AG04450 (cell line): ENCODE measurements around the gene HMG20A. TPM values are rescaled to one million over a fixed set of nuclear protein-coding genes. Genes with fewer than 3 reads are reported as not detected.

Source experiments
- CTCF ChIA-PET: fragments of 300-600, 350-600 bp; formaldehyde crosslinking; extraction: SDS; loops from one replicate; lab custom pipeline; 2022; ENCODE audit warnings: antibody characterized with exemption, inconsistent platforms; lab: Charles Lee
- POLR2A ChIA-PET: fragments of 350-600 bp; formaldehyde crosslinking; extraction: SDS; loops from one replicate; lab custom pipeline; 2021; ENCODE audit warnings: antibody characterized with exemption, inconsistent platforms; lab: Yijun Ruan, JAX
- DNase-seq: peaks from one replicate; pipeline ENCODE4 v3.0.0-alpha.2; 2011; ENCODE audit warnings: low read depth, low spot score
- H3K27ac ChIP-seq: one replicate; pipeline ENCODE4 v1.5.1; 2012; ENCODE audit warnings: low read depth, low read length, control low read depth
- H3K27me3 ChIP-seq: one replicate; pipeline ENCODE4 v1.6.0; 2012; ENCODE audit warnings: low read length; ENCODE audit not compliant: control insufficient read depth, insufficient read depth
- H3K4me3 ChIP-seq: 2 replicates; pipeline ENCODE4 v1.5.1; 2011; ENCODE audit warnings: mild to moderate bottlenecking, low read depth, low read length, control low read depth
- H3K9me3 ChIP-seq: 2 replicates; pipeline ENCODE4 v1.5.1; 2012; ENCODE audit warnings: low read length; ENCODE audit not compliant: control insufficient read depth, insufficient read depth
- CTCF ChIP-seq: IDR thresholded peaks from 2 replicates; pipeline ENCODE4 v1.5.1; 2011; ENCODE audit warnings: low read depth, low read length, control low read depth, inconsistent platforms
- polyA plus RNA-seq: library from polyadenylated mRNA; depleted of rRNA; stranded (reverse); fragments of >200 nt; gene quantifications from 2 replicates; pipeline ENCODE4 v1.2.3, GENCODE V29; 2011

Gene HMG20A
- polyA plus RNA-seq, 1 experiment: 62.5 TPM

- Histone ChIP-seq H3K27me3 (no peaks in the 10 kb centered on the region), H3K27ac (no peak overlapping the region), H3K4me3 (no peak overlapping the region), H3K9me3 (no peaks in the 10 kb centered on the region)
- TF ChIP-seq CTCF: no peak
- ChIA-PET POLR2A (no interaction called here), CTCF (interaction anchor here (0.9 kb wide), 1 partner anchor 9 kb away, joined by 3 read pairs; no protein-coding TSS in a partner anchor)
- DNase-seq: no peak
Measured at GRCh38 chr15:77487469-77487842, 66.8 kb downstream of the HMG20A start.

GRCh38 chr15:77487888-77488287 lies 67.2 kb downstream of the HMG20A start:
- ChIA-PET POLR2A (no interaction called here), CTCF (interaction anchor here (0.9 kb wide), 1 partner anchor 9 kb away, joined by 3 read pairs; no protein-coding TSS in a partner anchor)
- Histone ChIP-seq H3K27ac (no peak overlapping the region), H3K9me3 (no peaks in the 10 kb centered on the region), H3K27me3 (no peaks in the 10 kb centered on the region), H3K4me3 (no peak overlapping the region)
- no peak for DNase-seq
- TF ChIP-seq CTCF: no peak

- CTCF ChIA-PET: no interaction called here
- Histone ChIP-seq H3K27me3 (no peaks in the 10 kb centered on the region), H3K9me3 (no peaks in the 10 kb centered on the region), H3K27ac (no peak overlapping the region), H3K4me3 (no peak overlapping the region)
- POLR2A ChIA-PET: no interaction called here
- TF ChIP-seq CTCF: no peak
- no peak for DNase-seq
Measured at GRCh38 chr15:77489647-77490046, 69.0 kb downstream of the HMG20A start.

- ChIA-PET CTCF (no interaction called here), POLR2A (no interaction called here)
- H3K4me3 ChIP-seq: no peak overlapping the region
- H3K27ac ChIP-seq: no peak overlapping the region
- no peaks in the 10 kb centered on the region for H3K27me3 ChIP-seq
- no peak for DNase-seq
- TF ChIP-seq CTCF: no peak
- H3K9me3 ChIP-seq: no peaks in the 10 kb centered on the region
Measured at GRCh38 chr15:77493324-77493907, 72.7 kb downstream of the HMG20A start.

- no peak for TF ChIP-seq CTCF
- DNase-seq: no peak
- Histone ChIP-seq H3K9me3 (no peaks in the 10 kb centered on the region), H3K4me3 (no peak overlapping the region), H3K27me3 (no peaks in the 10 kb centered on the region), H3K27ac (no peak overlapping the region)
- ChIA-PET POLR2A (no interaction called here), CTCF (interaction anchor here (4.1 kb wide), 1 partner anchor 10 kb away, joined by 32 read pairs; no protein-coding TSS in a partner anchor)
Measured at GRCh38 chr15:77494073-77494867, 73.6 kb downstream of the HMG20A start.
